GM11168 (cell line): Measurements from ENCODE around the gene ADAMTSL2.

ENCODE experiments used
- in situ Hi-C: fragments of 300-500 bp; cut with MboI; formaldehyde crosslinking; loops from one replicate; pipeline ENCODE4 v1.12.0; 2022; ENCODE audit warnings: low sequenced_read_pairs; ENCODE audit not compliant: unreplicated experiment

Gene ADAMTSL2

GRCh38 chr9:133612051-133612450, 77.5 kb downstream of the ADAMTSL2 start:
- in situ Hi-C loops: no loop called here

- in situ Hi-C loops: no loop called here
Measured at GRCh38 chr9:133612816-133613215, 78.3 kb downstream of the ADAMTSL2 start.

GRCh38 chr9:133613432-133613831, 78.9 kb downstream of the ADAMTSL2 start:
- in situ Hi-C loops: no loop called here

- in situ Hi-C loops: no loop called here
Measured at GRCh38 chr9:133614056-133614455, 79.6 kb downstream of the ADAMTSL2 start.

- in situ Hi-C loops: no loop called here
Measured at GRCh38 chr9:133614678-133615077, 80.2 kb downstream of the ADAMTSL2 start.

GRCh38 chr9:133615186-133615585, 80.7 kb downstream of the ADAMTSL2 start:
- in situ Hi-C loops: no loop called here

GRCh38 chr9:133615606-133616188, 81.2 kb downstream of the ADAMTSL2 start:
- in situ Hi-C loops: no loop called here

GRCh38 chr9:133616643-133617405, 82.3 kb downstream of the ADAMTSL2 start:
- in situ Hi-C loops: no loop called here

GRCh38 chr9:133618726-133619125, 84.2 kb downstream of the ADAMTSL2 start:
- in situ Hi-C loops: no loop called here

- in situ Hi-C loops: no loop called here
Measured at GRCh38 chr9:133619791-133620190, 85.3 kb downstream of the ADAMTSL2 start.

GRCh38 chr9:133621725-133622267, 87.3 kb downstream of the ADAMTSL2 start:
- in situ Hi-C loops: no loop called here

- in situ Hi-C loops: no loop called here
Measured at GRCh38 chr9:133622555-133622954, 88.1 kb downstream of the ADAMTSL2 start.
